A549 (cell line): Measurements from ENCODE around the gene RPL7L1.

Experiments
- CHD2 ChIP-seq: fragments of 150-350 bp; IDR thresholded peaks from 2 replicates; pipeline ENCODE4 v1.6.1; 2014; ENCODE audit warnings: low read length; ENCODE audit not compliant: partially characterized antibody
- ELK1 ChIP-seq: fragments of 150-350 bp; IDR thresholded peaks from 2 replicates; pipeline ENCODE4 v1.6.1; 2014; ENCODE audit warnings: low read depth, mild to moderate bottlenecking, low read length

DNA sequence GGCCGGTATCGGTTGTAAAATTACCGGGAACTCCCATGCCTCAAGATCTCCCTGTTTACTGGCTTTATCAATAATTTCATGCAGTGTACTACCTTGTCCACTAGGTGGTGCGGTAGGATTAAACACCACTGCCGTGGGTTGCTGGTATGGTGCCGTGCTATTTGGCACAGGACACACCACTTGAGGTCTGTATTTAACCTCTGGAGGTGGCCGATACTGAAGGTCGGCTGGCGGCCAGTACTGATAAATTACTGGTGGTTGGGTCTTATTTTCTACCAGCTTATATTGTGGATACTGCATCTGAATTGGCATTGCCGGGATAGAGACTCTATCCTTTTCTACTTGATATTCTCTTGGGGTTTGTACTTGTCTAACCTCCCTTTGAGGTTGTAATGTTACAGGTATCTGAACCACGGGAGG, 22.1 kb downstream of the RPL7L1 start:
- TF ChIP-seq CHD2: no peak
- no peak for TF ChIP-seq ELK1
